ENCODE results near the gene HAVCR1. TPM values are rescaled to one million over a fixed set of nuclear protein-coding genes. Genes with fewer than 3 reads are reported as not detected.
"Not testable (repeated sequence)": the region's sequence is repeated elsewhere in the genome, so short reads cannot be mapped to it uniquely, and the experiment has no call there.

Gene HAVCR1
- total RNA-seq, 3 donors from 2014 or later: 2.6 to 24.1 (median 3.9) TPM

- Histone ChIP-seq H3K4me1 (ENCODE audit: low read depth) (peaks cover under 1% of the 10 kb centered on the region), H3K9me3 (no peaks in the 10 kb centered on the region), H3K36me3 (ENCODE audit: low read depth) (no peaks in the 10 kb centered on the region), H3K4me3 (no peak overlapping the region)
- DNase-seq (peak in 1 of 3 donors; percentile 38), ATAC-seq (peak; percentile 91)
- intact Hi-C loops (cut with DNase I, micrococcal nuclease): no loop called here
- TF ChIP-seq CTCF (IDR thresholded peaks at IDR 0.05): no peak
Observed at GRCh38 chr5:157046041-157046440, 12.9 kb downstream of the HAVCR1 start.

DNA sequence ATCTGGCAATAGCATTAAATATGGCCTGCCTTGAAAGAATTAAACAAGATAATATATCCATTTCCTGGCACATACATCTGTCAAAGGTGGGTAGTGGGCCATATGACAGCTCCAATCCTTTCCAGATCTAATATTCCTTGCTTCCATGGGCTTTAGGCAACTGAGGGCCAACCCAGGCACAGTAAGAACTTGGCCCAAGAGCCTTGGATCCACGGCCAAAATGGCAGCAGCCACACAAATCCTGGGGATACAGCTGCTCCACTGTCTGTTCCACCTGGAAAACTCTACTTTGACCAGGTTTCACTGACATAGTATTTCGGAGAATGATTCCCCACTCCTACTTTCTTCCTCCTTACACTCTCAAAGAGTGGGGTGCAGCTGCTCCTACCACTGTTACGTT is 13.3 kb downstream of the HAVCR1 start:
- no peaks in the 10 kb centered on the region for H3K9me3 ChIP-seq
- ATAC-seq (no peak), DNase-seq (no peak)
- H3K4me1 ChIP-seq (ENCODE audit: low read depth): no peaks in the 10 kb centered on the region
- intact Hi-C loops (cut with DNase I, micrococcal nuclease): no loop called here
- TF ChIP-seq CTCF (IDR thresholded peaks at IDR 0.05): no peak
- H3K36me3 ChIP-seq (ENCODE audit: low read depth): no peaks in the 10 kb centered on the region
- no peak overlapping the region for H3K4me3 ChIP-seq

- no peak overlapping the region for H3K4me3 ChIP-seq
- TF ChIP-seq CTCF (IDR thresholded peaks at IDR 0.05): no peak
- ATAC-seq: no peak
- H3K36me3 ChIP-seq (ENCODE audit: low read depth): no peaks in the 10 kb centered on the region
- intact Hi-C loops (cut with DNase I, micrococcal nuclease): no loop called here
- H3K9me3 ChIP-seq: no peaks in the 10 kb centered on the region
- no peak for DNase-seq
- H3K4me1 ChIP-seq (ENCODE audit: low read depth): peaks cover 8% of the 10 kb centered on the region
Observed at GRCh38 chr5:157038568-157039187, 20.2 kb downstream of the HAVCR1 start.

DNA sequence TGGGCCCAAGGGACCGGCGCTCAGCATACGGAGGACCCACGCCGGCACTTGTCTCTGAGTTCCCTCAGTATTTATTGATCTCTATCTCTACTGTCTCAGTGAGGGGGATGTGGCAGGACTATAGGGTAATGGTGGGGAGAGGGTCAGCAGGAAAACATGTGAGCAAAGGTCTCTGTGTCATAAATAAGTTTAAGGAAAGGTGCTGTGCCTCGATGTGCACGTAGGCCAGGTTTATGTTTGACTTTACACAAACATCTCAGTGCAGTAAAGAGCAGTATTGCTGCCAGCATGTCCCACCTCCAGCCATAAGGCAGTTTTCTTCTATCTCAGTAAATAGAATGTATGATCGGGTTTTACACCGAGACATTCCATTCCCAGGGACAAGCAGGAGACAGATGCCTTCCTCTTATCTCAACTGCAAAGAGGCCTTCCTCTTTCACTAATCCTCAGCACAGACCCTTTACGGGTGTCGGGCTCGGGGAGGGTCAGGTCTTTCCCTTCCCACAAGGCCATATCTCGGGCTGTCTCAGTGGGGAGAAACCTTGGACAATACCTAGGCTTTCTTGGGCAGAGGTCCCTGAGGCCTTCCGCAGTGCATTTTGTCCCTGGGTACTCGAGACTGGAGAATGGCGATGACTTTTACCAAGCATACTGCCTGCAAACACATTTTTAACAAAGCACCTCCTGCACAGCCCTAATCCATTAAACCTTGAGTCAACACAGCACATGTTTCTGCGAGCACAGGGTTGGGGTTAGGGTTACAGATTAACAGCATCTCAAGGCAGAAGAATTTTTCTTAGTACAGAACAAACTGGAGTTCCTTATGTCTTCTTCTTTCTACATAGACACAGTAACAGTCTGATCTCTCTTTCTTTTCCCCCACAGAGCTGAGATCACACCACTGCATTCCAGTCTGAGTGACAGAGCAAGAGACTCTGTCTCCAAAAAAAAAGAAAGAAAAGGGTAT is 24.5 kb downstream of the HAVCR1 start:
- DNase-seq (peak in 2 of 3 donors; percentile 49 to 62), ATAC-seq (peak; percentile 14)
- peaks cover 14% of the 10 kb centered on the region for H3K4me1 ChIP-seq (ENCODE audit: low read depth)
- H3K9me3 ChIP-seq; H3K4me3 ChIP-seq; intact Hi-C loops (cut with DNase I, micrococcal nuclease); H3K36me3 ChIP-seq (ENCODE audit: low read depth): not testable (repeated sequence)

- ATAC-seq (no peak), DNase-seq (no peak)
- Histone ChIP-seq H3K9me3 (no peaks in the 10 kb centered on the region), H3K36me3 (ENCODE audit: low read depth) (no peaks in the 10 kb centered on the region), H3K4me1 (ENCODE audit: low read depth) (peaks cover 14% of the 10 kb centered on the region), H3K4me3 (no peak overlapping the region)
- intact Hi-C loops (cut with DNase I, micrococcal nuclease): no loop called here
- TF ChIP-seq CTCF (IDR thresholded peaks at IDR 0.05): no peak
Observed at GRCh38 chr5:157033071-157033583, 25.8 kb downstream of the HAVCR1 start.

- DNase-seq: no peak
- Histone ChIP-seq H3K4me1 (ENCODE audit: low read depth) (peaks cover 14% of the 10 kb centered on the region), H3K4me3 (no peak overlapping the region), H3K9me3 (no peaks in the 10 kb centered on the region), H3K36me3 (ENCODE audit: low read depth) (no peaks in the 10 kb centered on the region)
- no peak for TF ChIP-seq CTCF (IDR thresholded peaks at IDR 0.05)
- intact Hi-C loops (cut with DNase I, micrococcal nuclease): no loop called here
- ATAC-seq: no peak
Observed at GRCh38 chr5:157030692-157031091, 28.2 kb downstream of the HAVCR1 start.
